PC-3 (cell line): ENCODE data around the gene SFMBT1. TPM values are rescaled to one million over a fixed set of nuclear protein-coding genes. Genes with fewer than 3 reads are reported as not detected.

Experiments
- ATAC-seq: fragments of 200-7000 bp; cut with Tn5 transposase; 2 replicates; pipeline ENCODE4 v1.9.1; 2020; ENCODE audit warnings: mild to moderate bottlenecking, moderate library complexity
- BruUV-seq: library from RNA; stranded (reverse); fragments of 400-500 nt; replicated peaks from 2 replicates; lab custom pipeline; 2021; lab: Mats Ljungman, UMichigan
- CTCF ChIA-PET: fragments of 300-600 bp; sonication (Branson Sonifier 250); formaldehyde crosslinking; loops from one replicate; lab custom pipeline; 2022; ENCODE audit warnings: antibody characterized with exemption; lab: Charles Lee
- POLR2A ChIA-PET: fragments of 300-600 bp; sonication (Branson Sonifier 250); formaldehyde crosslinking; loops from one replicate; lab custom pipeline; 2022; ENCODE audit warnings: antibody characterized with exemption; ENCODE audit not compliant: unreplicated experiment; lab: Charles Lee
- DNase-seq: peaks from one replicate; pipeline ENCODE4 v3.0.0-alpha.2; 2015
- H2AFZ ChIP-seq: fragments of 300-600 bp; sonication (generic); 2 replicates; pipeline ENCODE4 v1.6.0; 2016; ENCODE audit warnings: antibody characterized with exemption, low read length
- H3F3A ChIP-seq: fragments of 300-600 bp; sonication (generic); one replicate; pipeline ENCODE4 v1.6.0; 2017; ENCODE audit warnings: antibody characterized with exemption, low read length, control low read depth, mild to moderate bottlenecking; ENCODE audit not compliant: unreplicated experiment
- H3K27ac ChIP-seq: fragments of 300-600 bp; sonication (generic); 2 replicates; pipeline ENCODE4 v1.5.1; 2016; ENCODE audit warnings: mild to moderate bottlenecking, low read length
- H3K27me3 ChIP-seq: fragments of 300-600 bp; sonication (generic); 2 replicates; pipeline ENCODE4 v1.6.1; 2016; ENCODE audit warnings: low read length, mixed read lengths
- H3K36me3 ChIP-seq: fragments of 300-600 bp; sonication (generic); 2 replicates; pipeline ENCODE4 v1.6.1; 2016; ENCODE audit warnings: low read depth, mixed run types, low read length, mixed read lengths
- H3K4me1 ChIP-seq: fragments of 300-600 bp; sonication (generic); 2 replicates; pipeline ENCODE4 v1.5.1; 2016; ENCODE audit warnings: low read length; ENCODE audit not compliant: insufficient read depth
- H3K4me2 ChIP-seq: fragments of 300-600 bp; sonication (generic); 2 replicates; pipeline ENCODE4 v1.6.0; 2016; ENCODE audit warnings: low read length
- H3K4me3 ChIP-seq: fragments of 300-600 bp; sonication (generic); 2 replicates; pipeline ENCODE4 v1.5.1; 2016; ENCODE audit warnings: mild to moderate bottlenecking, low read length, mixed read lengths
- H3K79me2 ChIP-seq: fragments of 300-600 bp; sonication (generic); 2 replicates; pipeline ENCODE4 v1.6.1; 2017; ENCODE audit warnings: low read length, mixed read lengths
- H3K9ac ChIP-seq: fragments of 300-600 bp; sonication (generic); 2 replicates; pipeline ENCODE4 v1.6.0; 2016; ENCODE audit warnings: mild to moderate bottlenecking, low read length
- H3K9me2 ChIP-seq: fragments of 300-600 bp; sonication (generic); replicated peaks from 2 replicates; pipeline ENCODE4 v1.6.1; 2016; ENCODE audit warnings: mixed run types, low read length, mixed read lengths
- H3K9me3 ChIP-seq: fragments of 300-600 bp; sonication (generic); 2 replicates; pipeline ENCODE4 v1.6.1; 2016; ENCODE audit warnings: low read length, mixed read lengths
- H4K20me1 ChIP-seq: fragments of 300-600 bp; sonication (generic); 2 replicates; pipeline ENCODE4 v1.6.1; 2016; ENCODE audit warnings: low read length, mixed read lengths
- CTCF ChIP-seq: fragments of 300-600 bp; sonication (generic); conservative IDR thresholded peaks from 2 replicates; pipeline ENCODE4 v1.5.1; 2017; ENCODE audit warnings: antibody characterized with exemption, low read depth, mild to moderate bottlenecking, low read length
- EZH2 ChIP-seq: fragments of 300-600 bp; sonication (generic); IDR thresholded peaks from one replicate; pipeline ENCODE4 v1.6.1; 2017; ENCODE audit warnings: antibody characterized with exemption, mild to moderate bottlenecking, low read length; ENCODE audit not compliant: unreplicated experiment
- EZH2phosphoT487 ChIP-seq: fragments of 300-600 bp; sonication (generic); IDR thresholded peaks from 2 replicates; pipeline ENCODE4 v1.6.1; 2018; ENCODE audit warnings: mild to moderate bottlenecking, antibody characterized with exemption, low read length, borderline replicate concordance
- intact Hi-C: fragments of 100-400 bp; cut with micrococcal nuclease; formaldehyde crosslinking; loops from 2 replicates; pipeline ENCODE4 v1.9.0; 2023
- total RNA-seq: library from RNA; depleted of rRNA; stranded (reverse); fragments of >200 nt; gene quantifications from 2 replicates; pipeline ENCODE4 v1.2.3, GENCODE V29; 2014

The SFMBT1 gene
- total RNA-seq, 1 experiment from 2014 or later: 10.8 TPM

- DNase-seq: no peak
- Histone ChIP-seq H3K27me3 (no peaks in the 10 kb centered on the region), H3K27ac (no peak overlapping the region), H3K9me3 (0 out of 2 replicates have a peak, but pooled peaks cover 7% of the 10 kb centered on the region), H3K9me2 (no peaks in the 10 kb centered on the region), H3K79me2 (peaks cover 85% of the 10 kb centered on the region), H3K4me1 (no peaks in the 10 kb centered on the region), H3K4me3 (no peak overlapping the region), H3K4me2 (no peak overlapping the region), H3K9ac (no peak overlapping the region), H2AFZ (no peak overlapping the region), H3F3A (peaks cover 3% of the 10 kb centered on the region), H4K20me1 (no peaks in the 10 kb centered on the region), H3K36me3 (peaks cover 5% of the 10 kb centered on the region; the same call in 1 of the 2 replicates)
- TF ChIP-seq EZH2phosphoT487 (no peak), EZH2 (no peak), CTCF (no peak)
- no TSS peak for BruUV-seq
- ChIA-PET POLR2A (no interaction called here), CTCF (no interaction called here)
- ATAC-seq: no peak
- intact Hi-C loops: no loop called here
These were observed 21.6 kb downstream of the SFMBT1 start for GRCh38 chr3:53024315-53024714.

- Histone ChIP-seq H3K27me3 (no peaks in the 10 kb centered on the region), H3K9ac (no peak overlapping the region), H3K4me3 (no peak overlapping the region), H3K79me2 (peaks cover 80% of the 10 kb centered on the region), H3K9me3 (0 out of 2 replicates have a peak, but pooled peaks cover 7% of the 10 kb centered on the region), H2AFZ (no peak overlapping the region), H3F3A (peaks cover 3% of the 10 kb centered on the region), H3K27ac (no peak overlapping the region), H3K4me2 (no peak overlapping the region), H3K9me2 (no peaks in the 10 kb centered on the region), H4K20me1 (no peaks in the 10 kb centered on the region), H3K4me1 (no peaks in the 10 kb centered on the region), H3K36me3 (peaks cover 5% of the 10 kb centered on the region; the same call in 1 of the 2 replicates)
- no peak for ATAC-seq
- TF ChIP-seq EZH2 (no peak), EZH2phosphoT487 (no peak), CTCF (no peak)
- intact Hi-C loops: no loop called here
- DNase-seq: no peak
- no TSS peak for BruUV-seq
- POLR2A ChIA-PET: no interaction called here
- CTCF ChIA-PET: no interaction called here
These were observed 22.6 kb downstream of the SFMBT1 start for GRCh38 chr3:53023072-53023823.

GRCh38 chr3:53022647-53023046 is 23.2 kb downstream of the SFMBT1 start:
- no TSS peak for BruUV-seq
- 0 out of 2 replicates have a peak, but pooled peaks cover 7% of the 10 kb centered on the region for H3K9me3 ChIP-seq
- H3K4me2 ChIP-seq: no peak overlapping the region
- DNase-seq (no peak), ATAC-seq (no peak)
- peaks cover 5% of the 10 kb centered on the region; the same call in 1 of the 2 replicates for H3K36me3 ChIP-seq
- intact Hi-C loops: no loop called here
- no peak overlapping the region for H3K4me3 ChIP-seq
- TF ChIP-seq CTCF (no peak), EZH2phosphoT487 (no peak), EZH2 (no peak)
- H3K27ac ChIP-seq: no peak overlapping the region
- no peaks in the 10 kb centered on the region for H3K4me1 ChIP-seq
- POLR2A ChIA-PET: no interaction called here
- H2AFZ ChIP-seq: no peak overlapping the region
- H3K27me3 ChIP-seq: no peaks in the 10 kb centered on the region
- peaks cover 74% of the 10 kb centered on the region for H3K79me2 ChIP-seq
- no peak overlapping the region for H3K9ac ChIP-seq
- H3K9me2 ChIP-seq: no peaks in the 10 kb centered on the region
- CTCF ChIA-PET: no interaction called here
- H3F3A ChIP-seq: peaks cover 3% of the 10 kb centered on the region
- H4K20me1 ChIP-seq: no peaks in the 10 kb centered on the region
